OCI-LY3 (cell line): ENCODE measurements around the gene ARID5A.

ENCODE experiments used
- CTCF ChIP-seq: fragments of 200-600, 300-600 bp; sonication (generic); IDR thresholded peaks from 2 replicates; pipeline ENCODE4 v1.5.1; 2014; ENCODE audit warnings: antibody characterized with exemption, low read length, low read depth
- EZH2phosphoT487 ChIP-seq: fragments of 200-600 bp; shearing (Covaris generic); IDR thresholded peaks from 2 replicates; pipeline ENCODE4 v1.6.1; 2018; ENCODE audit warnings: antibody characterized with exemption, mixed run types, low read depth

- TF ChIP-seq EZH2phosphoT487 (no peak), CTCF (no peak)
Observed at GRCh38 chr2:96565111-96565510, 28.6 kb downstream of the ARID5A start.
